Ectodermal cell (in vitro differentiated cells): ENCODE measurements around the gene NCF4.

Source experiments
- H3K27ac ChIP-seq: 2 replicates; pipeline ENCODE4 v1.7.0; 2013; ENCODE audit warnings: mild to moderate bottlenecking, low read depth, low read length; ENCODE audit not compliant: insufficient read depth, poor library complexity, severe bottlenecking
- H3K27me3 ChIP-seq: 2 replicates; pipeline ENCODE4 v1.7.0; 2013; ENCODE audit warnings: mild to moderate bottlenecking, low read length; ENCODE audit not compliant: insufficient read depth, control insufficient read depth, poor library complexity, severe bottlenecking
- H3K36me3 ChIP-seq: one replicate; pipeline ENCODE4 v1.7.0; 2013; ENCODE audit warnings: low read length; ENCODE audit not compliant: control insufficient read depth, insufficient read depth
- H3K4me1 ChIP-seq: one replicate; pipeline ENCODE4 v1.7.0; 2013; ENCODE audit warnings: low read length; ENCODE audit not compliant: control insufficient read depth, insufficient read depth
- H3K4me3 ChIP-seq: 2 replicates; pipeline ENCODE4 v1.7.0; 2013; ENCODE audit warnings: low read depth, low read length, control low read depth; ENCODE audit not compliant: insufficient read depth
- H3K9me3 ChIP-seq: 2 replicates; pipeline ENCODE4 v1.7.0; 2013; ENCODE audit warnings: mild to moderate bottlenecking, low read length, moderate library complexity; ENCODE audit not compliant: control insufficient read depth
- WGBS, 2 experiments: methylation state at CpG; one replicate each; pipeline ENCODE4 v1.1.7; 2013; ENCODE audit warnings: missing lambda C conversion rate in 2 of 2; 5-methylcytosine and 5-hydroxymethylcytosine counted together

The NCF4 gene

DNA sequence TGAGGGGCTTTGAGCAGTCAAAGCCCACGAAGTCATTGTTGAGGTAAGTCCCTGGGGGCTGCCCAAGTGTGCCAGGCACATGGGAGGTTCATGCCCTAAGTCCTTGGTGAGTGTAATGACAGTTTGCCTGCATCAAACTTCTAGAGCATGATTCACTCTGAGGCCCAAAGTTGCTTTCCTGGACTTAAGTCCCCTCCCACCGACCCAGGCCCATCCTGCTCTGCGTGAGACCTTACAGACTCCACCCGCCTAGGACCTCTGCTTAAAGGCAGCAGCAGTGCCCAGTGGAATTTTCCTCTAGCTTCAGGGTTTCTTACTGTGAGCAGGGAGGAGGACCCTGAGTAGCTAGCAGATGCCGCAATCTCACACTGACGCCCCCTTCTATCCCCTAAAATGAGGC lies 38.2 kb upstream of the NCF4 start:
- no peaks in the 10 kb centered on the region for H3K9me3 ChIP-seq
- H3K4me3 ChIP-seq = no peak overlapping the region
- H3K4me1 ChIP-seq = peaks cover 24% of the 10 kb centered on the region
- no peak overlapping the region for H3K27ac ChIP-seq
- H3K36me3 ChIP-seq = no peaks in the 10 kb centered on the region
- 38 to 48% methylated on average over 6 of the region's 6 CpGs for WGBS, 2 experiments
- peaks cover 18% of the 10 kb centered on the region for H3K27me3 ChIP-seq

DNA sequence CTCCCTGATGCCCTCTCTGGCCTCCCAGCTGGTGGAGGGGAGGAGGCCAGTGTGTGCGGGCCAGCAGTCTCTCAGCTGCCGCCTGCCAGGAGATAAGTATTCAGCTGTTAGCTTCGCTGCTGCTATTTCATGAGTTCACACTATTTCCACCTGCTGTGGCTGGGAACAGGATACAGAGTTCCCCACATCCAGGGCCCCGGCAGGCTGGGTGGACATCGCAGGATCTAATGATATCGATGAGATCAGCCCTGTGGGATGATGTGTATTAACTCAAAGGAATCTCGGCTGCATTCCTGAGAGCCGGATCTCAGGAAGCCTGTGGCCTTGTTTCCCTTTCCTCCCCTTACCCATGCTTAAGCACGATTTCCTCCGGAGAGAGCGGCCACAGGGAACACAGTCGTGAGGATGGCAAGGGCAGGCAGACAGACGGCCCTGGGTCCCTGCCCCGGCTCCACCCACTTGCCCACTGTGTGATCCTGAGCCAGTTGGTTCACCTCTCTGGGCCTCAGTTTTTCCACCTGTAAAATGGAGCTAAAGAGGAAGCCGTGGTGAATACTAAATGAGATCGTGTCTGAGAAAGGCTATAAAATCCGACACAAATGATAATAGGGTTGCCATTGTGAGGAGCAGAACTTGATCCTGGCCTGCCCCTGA lies 37.5 kb upstream of the NCF4 start:
- peaks cover 11% of the 10 kb centered on the region for H3K27me3 ChIP-seq
- peaks cover 22% of the 10 kb centered on the region for H3K4me1 ChIP-seq
- WGBS, 2 experiments = 71 to 75% methylated on average over 17 of the region's 17 CpGs
- no peaks in the 10 kb centered on the region for H3K9me3 ChIP-seq
- H3K4me3 ChIP-seq = no peak overlapping the region
- H3K27ac ChIP-seq = no peak overlapping the region
- H3K36me3 ChIP-seq = no peaks in the 10 kb centered on the region

DNA sequence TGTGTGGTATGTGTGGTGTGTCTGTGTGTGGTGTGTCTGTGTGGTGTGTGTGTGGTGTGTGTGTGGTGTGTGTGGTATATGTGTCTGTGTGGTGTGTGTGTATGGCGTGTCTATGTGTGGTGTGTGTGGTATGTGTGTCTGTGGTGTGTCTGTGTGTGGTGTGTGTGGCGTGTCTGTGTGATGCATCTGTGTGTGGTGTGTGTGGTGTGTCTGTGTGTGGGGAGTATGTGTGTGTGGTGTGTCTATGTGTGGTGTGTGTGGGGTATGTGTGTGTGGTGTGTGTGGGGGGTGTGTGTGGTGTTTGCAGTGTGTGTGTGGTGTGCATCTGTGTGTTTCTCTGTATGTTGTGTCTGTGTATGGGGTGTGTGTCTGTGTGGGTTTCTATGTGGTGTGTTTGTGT lies 36.2 kb upstream of the NCF4 start:
- no peaks in the 10 kb centered on the region for H3K9me3 ChIP-seq
- 91 to 94% methylated on average over 2 of the region's 2 CpGs for WGBS, 2 experiments
- H3K4me3 ChIP-seq = no peak overlapping the region
- H3K27ac ChIP-seq = no peak overlapping the region
- H3K36me3 ChIP-seq = no peaks in the 10 kb centered on the region
- H3K27me3 ChIP-seq = peaks cover 1% of the 10 kb centered on the region
- peaks cover 17% of the 10 kb centered on the region for H3K4me1 ChIP-seq

DNA sequence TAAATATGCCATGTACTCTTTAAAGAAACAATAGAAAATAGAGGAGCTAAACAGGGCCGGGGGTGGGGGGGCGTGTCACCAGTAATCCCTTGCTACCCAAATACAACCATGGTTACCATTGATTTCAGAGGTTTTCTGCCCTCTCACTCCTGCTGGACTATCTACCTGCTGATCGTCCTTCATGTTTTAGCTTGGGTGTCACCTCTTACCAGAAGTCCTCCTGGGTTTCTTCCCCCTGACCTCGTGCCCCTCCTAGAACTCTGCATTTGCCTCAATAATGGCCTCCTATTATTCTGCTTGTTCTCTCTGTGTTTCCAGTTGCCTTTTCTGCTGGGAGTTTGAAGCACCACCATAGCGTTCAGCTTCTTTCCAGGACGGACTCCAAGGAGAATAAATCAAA lies 34.5 kb upstream of the NCF4 start:
- WGBS, 2 experiments = 89 to 91% methylated on average over 6 of the region's 6 CpGs
- no peak overlapping the region for H3K4me3 ChIP-seq
- no peaks in the 10 kb centered on the region for H3K27me3 ChIP-seq
- no peaks in the 10 kb centered on the region for H3K36me3 ChIP-seq
- H3K27ac ChIP-seq = no peak overlapping the region
- peaks cover 17% of the 10 kb centered on the region for H3K4me1 ChIP-seq
- H3K9me3 ChIP-seq = no peaks in the 10 kb centered on the region

DNA sequence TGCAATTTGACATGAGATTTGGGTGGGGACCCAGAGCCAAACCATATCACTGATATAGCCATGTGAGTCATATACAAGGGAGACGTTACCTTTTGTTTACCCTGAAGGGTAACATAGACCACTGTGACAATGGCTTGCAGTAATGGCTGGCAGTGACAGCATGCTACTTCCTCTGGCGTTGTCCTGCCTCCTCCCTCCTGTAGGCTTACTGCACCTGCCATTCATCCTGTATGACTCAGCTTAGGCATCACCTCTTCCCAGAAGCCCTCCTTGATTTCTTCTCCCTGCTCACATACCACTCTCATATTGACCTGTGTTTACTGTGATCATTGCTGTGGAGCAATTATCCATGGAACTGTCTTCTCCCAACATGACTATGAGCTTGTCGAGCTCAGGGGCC lies 32.0 kb upstream of the NCF4 start:
- no peak overlapping the region for H3K4me3 ChIP-seq
- H3K27me3 ChIP-seq = no peaks in the 10 kb centered on the region
- H3K9me3 ChIP-seq = no peaks in the 10 kb centered on the region
- H3K4me1 ChIP-seq = peaks cover 6% of the 10 kb centered on the region
- no peak overlapping the region for H3K27ac ChIP-seq
- 87 to 90% methylated on average over 3 of the region's 3 CpGs for WGBS, 2 experiments
- no peaks in the 10 kb centered on the region for H3K36me3 ChIP-seq

DNA sequence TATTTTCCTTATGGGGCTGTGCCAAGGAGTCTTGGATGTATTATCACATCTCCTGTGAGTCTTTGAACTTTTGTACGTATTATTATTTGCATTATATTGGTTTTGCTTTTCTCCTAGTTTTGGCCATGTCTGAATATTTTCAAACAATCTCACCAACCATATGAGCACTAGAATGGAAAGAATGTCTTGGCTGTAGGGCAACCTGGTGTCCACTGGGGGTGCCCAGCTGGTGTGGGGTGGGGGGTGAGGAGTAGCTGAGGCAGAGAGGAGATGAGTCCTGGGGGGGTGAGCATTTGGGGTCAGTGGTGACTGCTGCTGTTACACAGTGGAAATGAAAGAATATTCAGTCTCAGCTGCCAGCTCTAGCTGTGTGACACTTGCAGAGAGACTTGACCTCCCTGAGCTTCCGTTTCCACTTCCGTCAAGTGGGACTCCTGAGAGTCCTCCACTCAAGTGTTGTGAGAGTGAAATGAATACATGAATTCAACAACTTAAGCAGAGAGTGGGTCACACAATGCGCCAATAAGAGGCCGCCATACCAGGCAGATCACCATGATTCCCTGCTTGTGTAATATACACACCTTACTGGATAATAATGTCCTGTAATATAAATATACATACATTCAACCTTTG lies 31.3 kb upstream of the NCF4 start:
- Histone ChIP-seq H3K27me3 (no peaks in the 10 kb centered on the region), H3K9me3 (no peaks in the 10 kb centered on the region), H3K27ac (no peak overlapping the region), H3K4me3 (no peak overlapping the region), H3K36me3 (no peaks in the 10 kb centered on the region), H3K4me1 (peaks cover 6% of the 10 kb centered on the region)
- 94 to 98% methylated on average over 3 to 5 of the region's 5 CpGs for WGBS, 2 experiments

DNA sequence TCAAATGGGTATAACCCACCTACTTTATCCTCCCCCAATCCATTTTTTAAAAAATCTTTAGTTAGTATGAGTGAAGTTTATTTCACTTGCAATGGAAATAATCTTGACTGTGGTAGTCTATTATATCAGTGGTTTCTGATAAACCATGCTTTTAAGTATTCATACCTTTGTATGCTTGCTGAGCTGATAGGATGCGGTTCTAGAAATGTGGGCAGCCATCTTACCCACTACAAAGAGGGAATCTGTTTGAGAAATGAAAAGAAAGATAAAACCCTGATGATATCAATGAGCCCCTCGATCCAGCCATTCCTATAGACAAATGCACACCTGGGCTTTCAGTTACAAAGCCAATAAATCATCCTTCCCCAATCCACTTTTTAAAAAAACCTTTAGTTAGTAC lies 30.2 kb upstream of the NCF4 start:
- Histone ChIP-seq H3K27me3 (no peaks in the 10 kb centered on the region), H3K9me3 (no peaks in the 10 kb centered on the region), H3K4me1 (peaks cover 6% of the 10 kb centered on the region), H3K36me3 (no peaks in the 10 kb centered on the region), H3K27ac (no peak overlapping the region), H3K4me3 (no peak overlapping the region)
- 96 to 98% methylated on average over 2 of the region's 2 CpGs for WGBS, 2 experiments

DNA sequence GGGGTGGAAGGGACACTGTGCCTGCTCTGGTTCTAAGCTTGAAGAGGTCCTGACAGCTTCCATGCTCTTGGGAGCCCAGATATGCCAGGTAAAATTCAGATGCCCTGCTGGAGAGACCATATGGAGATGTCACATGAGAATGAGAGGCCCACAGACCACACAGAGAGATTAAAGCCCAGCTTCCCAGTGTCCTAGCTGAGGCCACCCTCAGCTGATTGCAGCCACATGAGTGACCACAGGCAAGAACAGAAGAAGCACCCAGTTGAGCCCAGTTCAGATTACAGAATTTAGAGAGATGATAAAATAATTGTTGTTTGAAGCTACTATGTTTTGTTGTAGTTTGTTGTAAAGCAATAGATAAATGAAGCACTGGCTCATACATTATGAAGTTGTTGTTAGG lies 29.6 kb upstream of the NCF4 start:
- H3K27me3 ChIP-seq = no peaks in the 10 kb centered on the region
- peaks cover 6% of the 10 kb centered on the region for H3K4me1 ChIP-seq
- H3K36me3 ChIP-seq = no peaks in the 10 kb centered on the region
- H3K4me3 ChIP-seq = no peak overlapping the region
- H3K9me3 ChIP-seq = no peaks in the 10 kb centered on the region
- no peak overlapping the region for H3K27ac ChIP-seq

DNA sequence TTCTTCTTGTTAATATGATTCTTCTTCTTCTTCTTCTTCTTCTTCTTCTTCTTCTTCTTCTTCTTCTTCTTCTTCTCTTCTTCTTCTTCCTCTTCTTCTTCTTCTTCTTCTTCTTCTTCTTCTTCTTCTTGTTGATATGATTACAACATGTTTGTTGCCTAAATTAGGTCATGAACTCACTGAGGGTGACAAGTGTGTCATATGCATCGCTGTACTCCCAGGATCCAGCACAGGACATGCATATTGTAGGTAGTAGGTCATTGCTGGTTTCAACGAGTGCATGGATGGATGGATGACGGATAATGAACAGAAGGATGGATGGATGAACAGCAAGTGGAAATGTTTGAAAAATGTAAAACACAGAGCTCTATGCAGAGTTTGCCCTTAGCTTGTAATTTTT lies 29.1 kb upstream of the NCF4 start:
- no peak overlapping the region for H3K4me3 ChIP-seq
- peaks cover 6% of the 10 kb centered on the region for H3K4me1 ChIP-seq
- H3K36me3 ChIP-seq = no peaks in the 10 kb centered on the region
- no peak overlapping the region for H3K27ac ChIP-seq
- H3K9me3 ChIP-seq = no peaks in the 10 kb centered on the region
- 92 to 94% methylated on average over 3 of the region's 3 CpGs for WGBS, 2 experiments
- H3K27me3 ChIP-seq = no peaks in the 10 kb centered on the region

DNA sequence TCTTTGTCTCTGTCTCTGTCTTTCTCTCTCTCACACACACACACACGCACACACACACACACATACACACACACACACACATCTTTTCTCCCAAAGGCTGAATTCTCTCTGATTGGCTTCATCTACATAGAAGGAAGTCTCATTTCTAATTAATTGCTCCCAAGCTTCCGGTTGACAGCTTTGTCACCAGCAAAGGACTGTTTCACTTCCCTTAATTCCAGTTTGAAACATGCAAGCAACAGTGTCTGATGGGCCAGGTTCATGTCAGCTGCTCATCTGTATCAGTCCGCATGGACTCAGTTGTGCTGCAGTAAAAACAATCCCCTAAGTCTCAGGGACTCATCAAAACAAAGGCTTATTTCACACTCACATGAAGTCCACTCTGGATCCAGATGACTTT lies 27.7 kb upstream of the NCF4 start:
- no peak overlapping the region for H3K27ac ChIP-seq
- WGBS, 2 experiments = 81 to 85% methylated on average over 3 of the region's 3 CpGs
- no peaks in the 10 kb centered on the region for H3K36me3 ChIP-seq
- no peaks in the 10 kb centered on the region for H3K4me1 ChIP-seq
- H3K9me3 ChIP-seq = no peaks in the 10 kb centered on the region
- H3K4me3 ChIP-seq = no peak overlapping the region
- H3K27me3 ChIP-seq = no peaks in the 10 kb centered on the region
